ENCODE measurements around the gene PCCA. TPM values are rescaled to one million over a fixed set of nuclear protein-coding genes. Genes with fewer than 3 reads are reported as not detected.

The PCCA gene
- total and polyA plus RNA-seq, 2 donors (not counting 3 experiments of a cell fraction or from before 2014, with no cell fraction given): 5.7 to 20.2 TPM

DNA sequence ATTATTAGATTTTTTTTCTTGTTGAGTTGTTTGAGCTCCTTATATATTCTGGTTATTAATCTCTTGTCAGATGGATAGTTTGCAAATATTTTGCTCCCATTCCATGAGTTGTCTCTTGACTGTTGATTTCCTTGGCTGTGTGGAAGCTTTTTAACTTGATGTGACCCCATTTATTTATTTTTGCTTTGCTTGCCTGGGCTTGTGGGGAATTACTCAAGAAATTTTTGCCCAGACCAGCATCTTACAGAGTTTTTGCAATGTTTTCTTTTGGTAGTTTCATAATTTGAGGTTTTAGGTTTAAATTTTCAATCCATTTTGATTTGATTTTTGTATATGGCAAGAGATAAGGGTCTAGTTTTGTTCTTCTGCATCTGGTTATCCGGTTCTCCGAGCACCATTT is 124.7 kb downstream of the PCCA start:
- DNase-seq (ENCODE audit: low read depth, low spot score) (no peak), FAIRE-seq (no peak)
- Histone ChIP-seq H3K79me2 (ENCODE audit: control insufficient read depth, insufficient read depth, low read length) (no peaks in the 10 kb centered on the region), H2AFZ (ENCODE audit: low read depth, low read length) (no peak overlapping the region), H3K27ac (ENCODE audit: insufficient read depth, low read depth, low read length) (no peak overlapping the region), H3K36me3 (ENCODE audit: control insufficient read depth in 2 of 2, extremely low read depth in 1 of 2, insufficient read depth in 2 of 2, low read length in 2 of 2) (no peaks in the 10 kb centered on the region), H4K20me1 (replicated peaks; ENCODE audit: control insufficient read depth, extremely low read depth, insufficient read depth, low read length) (no peaks in the 10 kb centered on the region), H3K4me3 (replicated peaks in 1 of 3; ENCODE audit: insufficient read depth in 1 of 3, low read depth in 1 of 3, low read length in 3 of 3) (no peak overlapping the region), H3K4me1 (ENCODE audit: control insufficient read depth, extremely low read depth, insufficient read depth, low read length) (peaks cover 2% of the 10 kb centered on the region), H3K27me3 (ENCODE audit: control insufficient read depth in 2 of 2, insufficient read depth in 2 of 2, low read length in 2 of 2) (no peaks in the 10 kb centered on the region), H3K4me2 (ENCODE audit: insufficient read depth, low read length) (no peak overlapping the region), H3K9me1 (replicated peaks; ENCODE audit: control insufficient read depth, extremely low read depth, insufficient read depth, low read length) (no peaks in the 10 kb centered on the region), H3K9me3 (replicated peaks; ENCODE audit: control insufficient read depth, insufficient read depth, low read length) (no peaks in the 10 kb centered on the region), H3K9ac (replicated peaks; ENCODE audit: extremely low read depth, insufficient read depth, low read length) (no peak overlapping the region)
- intact Hi-C loops (cut with micrococcal nuclease): no loop called here
- CTCF ChIA-PET: interaction anchor here (1.0 kb wide), 1 partner anchor 10 kb away, joined by 3 read pairs; no protein-coding TSS in a partner anchor
- dilution Hi-C loops (cut with MboI; ENCODE audit: extremely low pct_ligation_motif_present, low sequenced_read_pairs): no loop called here
- TF ChIP-seq GATA2 (IDR thresholded peaks at IDR 0.05; ENCODE audit: insufficient read depth, insufficient read length, low read depth, low read length) (no peak), POLR2AphosphoS5 (IDR thresholded peaks at IDR 0.05; ENCODE audit: insufficient read depth, low read depth, low read length) (no peak), EZH2 (IDR thresholded peaks at IDR 0.05; ENCODE audit: borderline replicate concordance, low read depth, low read length, severe bottlenecking) (no peak), POLR2A (IDR thresholded peaks at IDR 0.05; ENCODE audit: low read depth, low read length) (no peak), FOS (IDR thresholded peaks at IDR 0.05; ENCODE audit: borderline replicate concordance, insufficient read depth, low read length) (no peak), MYC (IDR thresholded peaks at IDR 0.05; ENCODE audit: low read depth, low read length) (no peak), JUN (IDR thresholded peaks at IDR 0.05; ENCODE audit: borderline replicate concordance, insufficient read depth, insufficient read length, low read depth) (no peak)
- TF ChIP-seq, protein P1, sequence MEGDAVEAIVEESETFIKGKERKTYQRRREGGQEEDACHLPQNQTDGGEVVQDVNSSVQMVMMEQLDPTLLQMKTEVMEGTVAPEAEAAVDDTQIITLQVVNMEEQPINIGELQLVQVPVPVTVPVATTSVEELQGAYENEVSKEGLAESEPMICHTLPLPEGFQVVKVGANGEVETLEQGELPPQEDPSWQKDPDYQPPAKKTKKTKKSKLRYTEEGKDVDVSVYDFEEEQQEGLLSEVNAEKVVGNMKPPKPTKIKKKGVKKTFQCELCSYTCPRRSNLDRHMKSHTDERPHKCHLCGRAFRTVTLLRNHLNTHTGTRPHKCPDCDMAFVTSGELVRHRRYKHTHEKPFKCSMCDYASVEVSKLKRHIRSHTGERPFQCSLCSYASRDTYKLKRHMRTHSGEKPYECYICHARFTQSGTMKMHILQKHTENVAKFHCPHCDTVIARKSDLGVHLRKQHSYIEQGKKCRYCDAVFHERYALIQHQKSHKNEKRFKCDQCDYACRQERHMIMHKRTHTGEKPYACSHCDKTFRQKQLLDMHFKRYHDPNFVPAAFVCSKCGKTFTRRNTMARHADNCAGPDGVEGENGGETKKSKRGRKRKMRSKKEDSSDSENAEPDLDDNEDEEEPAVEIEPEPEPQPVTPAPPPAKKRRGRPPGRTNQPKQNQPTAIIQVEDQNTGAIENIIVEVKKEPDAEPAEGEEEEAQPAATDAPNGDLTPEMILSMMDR (IDR thresholded peaks at IDR 0.05; ENCODE audit: extremely low read depth in 1 of 2, insufficient read depth in 1 of 2, low read depth in 1 of 2, low read length in 2 of 2): no peak
- TF ChIP-seq, protein P2, sequence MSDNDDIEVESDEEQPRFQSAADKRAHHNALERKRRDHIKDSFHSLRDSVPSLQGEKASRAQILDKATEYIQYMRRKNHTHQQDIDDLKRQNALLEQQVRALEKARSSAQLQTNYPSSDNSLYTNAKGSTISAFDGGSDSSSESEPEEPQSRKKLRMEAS (IDR thresholded peaks at IDR 0.05; ENCODE audit: insufficient read depth, insufficient read length): no peak
- no TSS peak for BruUV-seq (replicated peaks)
- POLR2A ChIA-PET: no interaction called here
